ENCODE data around the gene SLC4A7.

The SLC4A7 gene

DNA sequence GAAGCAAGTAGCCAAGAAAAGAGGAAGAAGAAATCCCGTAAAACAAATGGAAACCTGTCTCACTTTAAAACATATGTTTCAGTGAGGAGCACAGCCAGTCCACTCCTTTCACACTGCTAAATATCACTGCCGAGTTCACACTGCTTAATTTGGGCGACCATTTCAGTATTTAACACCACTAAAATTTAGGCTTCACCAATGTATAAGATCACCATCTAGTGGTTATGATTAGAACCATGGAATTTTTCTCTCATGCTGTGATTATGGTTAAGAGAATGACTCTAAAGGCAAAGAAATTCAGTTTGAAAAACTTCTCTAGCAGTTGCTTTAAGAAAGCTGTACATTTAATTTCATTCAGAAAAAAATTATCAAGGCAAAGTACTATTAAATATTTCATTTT is 16.6 kb downstream of the SLC4A7 start:
- Histone ChIP-seq H3K27ac (ENCODE audit: low read depth, low read length) (no peak overlapping the region), H3K9me3 (ENCODE audit: control insufficient read depth, insufficient read depth, low read length) (no peaks in the 10 kb centered on the region), H3K4me2 (ENCODE audit: low read length) (no peak overlapping the region), H3K79me2 (ENCODE audit: control insufficient read depth, low read length) (peaks cover 98% of the 10 kb centered on the region), H3K4me1 (ENCODE audit: control insufficient read depth, low read length) (peaks cover 16% of the 10 kb centered on the region), H3K36me3 (ENCODE audit: control insufficient read depth, low read length) (peaks cover 9% of the 10 kb centered on the region), H3K27me3 (ENCODE audit: control insufficient read depth, low read length) (no peaks in the 10 kb centered on the region), H4K20me1 (ENCODE audit: control insufficient read depth, insufficient read depth, low read depth, low read length) (peaks cover 3% of the 10 kb centered on the region; the same call in 1 of the 2 replicates), H3K4me3 (ENCODE audit: low read length) (no peak overlapping the region), H3F3A (ENCODE audit: control insufficient read depth, insufficient read depth) (peaks cover 5% of the 10 kb centered on the region; the same call in 1 of the 2 replicates), H3K9me2 (replicated peaks; ENCODE audit: control insufficient read depth, low read length) (no peaks in the 10 kb centered on the region)
- no peak for TF ChIP-seq EZH2phosphoT487 (IDR thresholded peaks at IDR 0.05; ENCODE audit: borderline replicate concordance, low read length)
- peak; percentile 54 for TF ChIP-seq CTCF (IDR thresholded peaks at IDR 0.05; ENCODE audit: low read depth, low read length, poor library complexity, severe bottlenecking)

- peaks cover 7% of the 10 kb centered on the region for H3K36me3 ChIP-seq (ENCODE audit: control insufficient read depth, low read length)
- 0 out of 2 replicates have a peak, but pooled peaks cover 3% of the 10 kb centered on the region for H4K20me1 ChIP-seq (ENCODE audit: control insufficient read depth, insufficient read depth, low read depth, low read length)
- TF ChIP-seq CTCF (IDR thresholded peaks at IDR 0.05; ENCODE audit: low read depth, low read length, poor library complexity, severe bottlenecking): no peak
- TF ChIP-seq EZH2phosphoT487 (IDR thresholded peaks at IDR 0.05; ENCODE audit: borderline replicate concordance, low read length): no peak
- H3K4me2 ChIP-seq (ENCODE audit: low read length): no peak overlapping the region
- H3K9me2 ChIP-seq (replicated peaks; ENCODE audit: control insufficient read depth, low read length): no peaks in the 10 kb centered on the region
- H3K4me3 ChIP-seq (ENCODE audit: low read length): no peak overlapping the region
- H3F3A ChIP-seq (ENCODE audit: control insufficient read depth, insufficient read depth): peaks cover 2% of the 10 kb centered on the region; the same call in 1 of the 2 replicates
- no peak overlapping the region for H3K27ac ChIP-seq (ENCODE audit: low read depth, low read length)
- peaks cover 97% of the 10 kb centered on the region for H3K79me2 ChIP-seq (ENCODE audit: control insufficient read depth, low read length)
- H3K27me3 ChIP-seq (ENCODE audit: control insufficient read depth, low read length): no peaks in the 10 kb centered on the region
- no peaks in the 10 kb centered on the region for H3K9me3 ChIP-seq (ENCODE audit: control insufficient read depth, insufficient read depth, low read length)
- peaks cover 5% of the 10 kb centered on the region for H3K4me1 ChIP-seq (ENCODE audit: control insufficient read depth, low read length)
Measured at GRCh38 chr3:27464646-27465045, 19.5 kb downstream of the SLC4A7 start.

DNA sequence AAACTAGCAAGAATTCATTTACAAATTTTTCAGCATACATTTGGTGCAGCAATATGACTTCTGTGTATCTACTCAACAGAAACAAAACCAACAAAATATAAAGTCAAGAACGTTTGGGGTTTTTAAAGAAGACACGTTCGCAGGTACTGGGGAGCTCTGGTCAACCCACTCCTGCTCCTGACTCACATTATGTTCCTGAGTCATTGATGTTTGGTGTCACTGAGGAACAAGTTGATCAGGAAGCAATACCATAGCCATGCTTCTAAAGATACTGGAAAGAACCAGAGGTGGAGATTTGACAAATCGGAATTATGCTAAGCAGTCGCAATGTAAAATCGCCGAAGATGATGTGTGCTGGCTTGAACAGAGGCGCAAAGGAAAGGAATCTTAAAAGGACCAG is 22.0 kb downstream of the SLC4A7 start:
- Histone ChIP-seq H3K79me2 (ENCODE audit: control insufficient read depth, low read length) (peaks cover 96% of the 10 kb centered on the region), H4K20me1 (ENCODE audit: control insufficient read depth, insufficient read depth, low read depth, low read length) (0 out of 2 replicates have a peak, but pooled peaks cover 3% of the 10 kb centered on the region), H3K36me3 (ENCODE audit: control insufficient read depth, low read length) (peaks cover 11% of the 10 kb centered on the region)

More for the DNA sequence above, 22.0 kb downstream of the SLC4A7 start:
- no peaks in the 10 kb centered on the region for H3K27me3 ChIP-seq (ENCODE audit: control insufficient read depth, low read length)
- no peaks in the 10 kb centered on the region for H3K9me3 ChIP-seq (ENCODE audit: control insufficient read depth, insufficient read depth, low read length)
- TF ChIP-seq EZH2phosphoT487 (IDR thresholded peaks at IDR 0.05; ENCODE audit: borderline replicate concordance, low read length) (no peak), CTCF (IDR thresholded peaks at IDR 0.05; ENCODE audit: low read depth, low read length, poor library complexity, severe bottlenecking) (no peak)
- no peak overlapping the region for H3K4me2 ChIP-seq (ENCODE audit: low read length)
- no peaks in the 10 kb centered on the region; the same call in 1 of the 2 replicates for H3F3A ChIP-seq (ENCODE audit: control insufficient read depth, insufficient read depth)
- H3K4me1 ChIP-seq (ENCODE audit: control insufficient read depth, low read length): no peaks in the 10 kb centered on the region
- no peak overlapping the region for H3K27ac ChIP-seq (ENCODE audit: low read depth, low read length)
- H3K4me3 ChIP-seq (ENCODE audit: low read length): no peak overlapping the region
- H3K9me2 ChIP-seq (replicated peaks; ENCODE audit: control insufficient read depth, low read length): no peaks in the 10 kb centered on the region

Measured in DOHH2 (cell line).